ENCODE data around the gene NUTM2D.
"Not testable (repeated sequence)": the region's sequence is repeated elsewhere in the genome, so short reads cannot be mapped to it uniquely, and the experiment has no call there.

NUTM2D gene, protein sequence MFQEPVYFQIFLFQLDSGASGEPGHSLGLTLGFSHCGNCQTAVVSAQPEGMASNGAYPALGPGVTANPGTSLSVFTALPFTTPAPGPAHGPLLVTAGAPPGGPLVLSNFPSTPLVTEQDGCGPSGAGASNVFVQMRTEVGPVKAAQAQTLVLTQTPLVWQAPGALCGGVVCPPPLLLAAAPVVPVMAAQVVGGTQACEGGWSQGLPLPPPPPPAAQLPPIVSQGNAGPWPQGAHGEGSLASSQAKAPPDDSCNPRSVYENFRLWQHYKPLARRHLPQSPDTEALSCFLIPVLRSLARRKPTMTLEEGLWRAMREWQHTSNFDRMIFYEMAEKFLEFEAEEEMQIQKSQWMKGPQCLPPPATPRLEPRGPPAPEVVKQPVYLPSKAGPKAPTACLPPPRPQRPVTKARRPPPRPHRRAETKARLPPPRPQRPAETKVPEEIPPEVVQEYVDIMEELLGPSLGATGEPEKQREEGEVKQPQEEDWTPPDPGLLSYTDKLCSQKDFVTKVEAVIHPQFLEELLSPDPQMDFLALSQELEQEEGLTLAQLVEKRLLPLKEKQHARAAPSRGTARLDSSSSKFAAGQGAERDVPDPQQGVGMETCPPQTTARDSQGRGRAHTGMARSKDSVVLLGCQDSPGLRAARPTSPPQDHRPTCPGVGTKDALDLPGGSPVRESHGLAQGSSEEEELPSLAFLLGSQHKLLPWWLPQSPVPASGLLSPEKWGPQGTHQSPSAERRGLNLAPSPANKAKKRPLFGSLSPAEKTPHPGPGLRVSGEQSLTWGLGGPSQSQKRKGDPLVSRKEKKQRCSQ

DNA sequence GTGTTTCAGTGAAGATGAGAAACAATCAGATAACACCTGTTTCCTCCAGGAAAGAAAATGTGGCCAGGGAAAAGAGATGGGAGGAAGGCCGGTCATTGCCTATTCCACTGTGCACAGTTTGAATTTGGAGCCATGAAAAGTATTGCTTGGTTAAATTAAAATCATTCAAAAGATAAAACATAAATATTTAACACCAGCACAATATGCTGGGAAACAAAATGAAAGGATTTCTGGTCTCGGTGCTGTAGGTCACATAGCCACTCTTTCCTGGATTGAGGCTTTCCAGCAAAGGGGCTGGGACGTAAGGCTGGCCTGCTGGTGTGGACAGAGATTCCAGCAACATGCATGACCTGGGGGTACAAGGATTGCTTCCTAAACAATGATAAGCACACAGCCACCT, at the start of gene NUTM2D:
Gene NUTM2D, plus strand, starts transcription at position 301 of the 400 bp plus-strand sequence. CDS start 522 bp downstream, outside the sequence.
- DNase-seq: not testable (repeated sequence)

DNA sequence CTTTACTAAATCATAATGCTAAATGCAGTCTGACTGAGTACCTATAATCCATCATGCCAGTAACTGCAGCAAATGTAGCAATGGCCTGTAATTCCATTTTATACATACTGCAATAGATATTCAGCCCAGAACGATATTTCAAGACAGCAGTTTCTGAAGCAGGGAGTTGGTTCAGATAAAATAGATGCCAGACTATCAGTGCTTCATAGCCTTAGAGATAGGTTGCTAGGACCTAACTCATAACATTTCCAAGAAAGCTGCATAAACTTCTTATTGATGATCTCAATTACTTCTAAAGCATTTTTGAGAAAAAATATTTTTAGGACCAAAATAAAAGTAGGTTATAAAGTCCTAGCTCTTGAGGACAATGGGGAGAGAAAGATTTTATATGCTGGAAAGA, 48.8 kb upstream of the NUTM2D start:
- not testable (repeated sequence) for DNase-seq

- DNase-seq: not testable (repeated sequence)
Observed at GRCh38 chr10:87309657-87310056, 47.9 kb upstream of the NUTM2D start.

GRCh38 chr10:87311521-87311920, 46.0 kb upstream of the NUTM2D start:
- DNase-seq: not testable (repeated sequence)

DNA sequence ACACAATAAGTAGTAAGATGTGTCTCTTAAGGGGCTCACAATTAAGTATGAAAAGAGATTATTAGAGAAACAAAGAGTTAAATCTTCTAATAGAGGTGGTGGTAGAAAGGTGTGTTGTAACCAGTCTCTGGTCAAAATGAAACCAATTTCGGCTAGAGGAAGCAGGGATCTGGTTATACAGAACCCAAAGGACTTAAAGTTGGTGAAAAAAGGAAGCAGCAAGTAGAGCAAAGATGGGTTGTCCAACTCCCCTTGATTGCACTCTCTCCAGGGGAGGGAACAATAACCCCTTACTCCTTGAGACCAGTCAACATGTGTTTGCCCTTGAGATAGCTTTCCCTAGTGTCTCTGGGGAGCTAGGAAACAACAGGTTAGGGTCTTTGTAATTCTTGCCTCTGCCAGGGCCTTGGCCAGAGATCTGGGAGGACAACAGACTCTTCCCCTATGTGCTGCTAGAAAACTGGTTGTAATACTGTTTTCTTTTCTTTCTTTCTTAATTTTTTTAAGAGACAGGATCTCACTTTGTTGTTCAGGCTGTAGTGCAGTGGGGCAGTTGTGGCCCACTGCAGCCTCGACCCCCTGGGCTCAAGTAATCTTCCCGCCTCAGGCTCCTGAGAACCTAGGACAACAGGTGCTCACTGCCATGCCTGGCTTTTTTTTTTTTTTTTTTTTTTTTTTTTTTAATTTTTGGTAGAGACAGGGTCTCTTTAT, 43.7 kb upstream of the NUTM2D start:
- DNase-seq: not testable (repeated sequence)

- DNase-seq: not testable (repeated sequence)
Observed at GRCh38 chr10:87314360-87314973, 43.1 kb upstream of the NUTM2D start.

- not testable (repeated sequence) for DNase-seq
Observed at GRCh38 chr10:87321505-87321904, 36.0 kb upstream of the NUTM2D start.

- DNase-seq: not testable (repeated sequence)
Observed at GRCh38 chr10:87324559-87324958, 33.0 kb upstream of the NUTM2D start.

DNA sequence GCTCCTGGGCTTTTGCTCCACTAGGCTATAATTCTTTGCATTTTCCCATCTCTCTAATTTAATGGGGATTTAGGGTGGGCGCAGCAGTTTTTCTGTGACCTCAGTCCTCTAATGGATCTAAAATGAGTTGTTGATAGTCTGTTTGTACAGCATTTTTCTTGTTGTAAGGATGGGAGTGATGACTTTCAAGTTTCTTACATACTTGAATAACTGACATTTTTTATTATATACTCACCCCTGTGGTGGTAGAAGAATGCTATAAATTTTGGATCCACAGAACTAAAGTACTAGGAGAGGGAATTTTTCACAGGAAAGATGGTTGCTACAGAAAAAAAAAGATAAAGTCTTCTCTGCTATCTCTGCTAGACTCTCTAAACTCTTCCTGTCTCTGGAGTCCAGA, 29.6 kb upstream of the NUTM2D start:
- not testable (repeated sequence) for DNase-seq

GRCh38 chr10:87329131-87329530, 28.4 kb upstream of the NUTM2D start:
- DNase-seq: not testable (repeated sequence)

DNA sequence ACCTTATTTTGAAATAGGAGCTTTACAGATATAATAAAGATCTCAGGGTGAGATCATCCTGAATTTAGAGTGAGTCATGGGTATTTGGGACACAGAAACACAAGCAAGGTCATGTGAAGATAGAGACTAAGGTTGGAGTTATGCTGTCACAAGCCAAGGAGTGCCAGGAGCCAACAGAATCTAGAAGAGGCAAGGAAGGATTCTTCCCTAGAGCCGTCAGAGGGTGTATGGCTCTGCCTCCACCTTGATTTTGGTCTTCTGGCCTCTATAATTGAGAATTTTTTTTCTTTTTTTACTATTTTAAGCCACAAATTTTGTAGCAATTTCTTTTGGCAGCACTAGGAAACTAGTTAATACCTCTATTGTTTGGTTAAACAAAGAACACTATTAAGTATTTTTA, 24.9 kb upstream of the NUTM2D start:
- not testable (repeated sequence) for DNase-seq

GRCh38 chr10:87340411-87340810, 17.1 kb upstream of the NUTM2D start:
- DNase-seq: not testable (repeated sequence)

DNA sequence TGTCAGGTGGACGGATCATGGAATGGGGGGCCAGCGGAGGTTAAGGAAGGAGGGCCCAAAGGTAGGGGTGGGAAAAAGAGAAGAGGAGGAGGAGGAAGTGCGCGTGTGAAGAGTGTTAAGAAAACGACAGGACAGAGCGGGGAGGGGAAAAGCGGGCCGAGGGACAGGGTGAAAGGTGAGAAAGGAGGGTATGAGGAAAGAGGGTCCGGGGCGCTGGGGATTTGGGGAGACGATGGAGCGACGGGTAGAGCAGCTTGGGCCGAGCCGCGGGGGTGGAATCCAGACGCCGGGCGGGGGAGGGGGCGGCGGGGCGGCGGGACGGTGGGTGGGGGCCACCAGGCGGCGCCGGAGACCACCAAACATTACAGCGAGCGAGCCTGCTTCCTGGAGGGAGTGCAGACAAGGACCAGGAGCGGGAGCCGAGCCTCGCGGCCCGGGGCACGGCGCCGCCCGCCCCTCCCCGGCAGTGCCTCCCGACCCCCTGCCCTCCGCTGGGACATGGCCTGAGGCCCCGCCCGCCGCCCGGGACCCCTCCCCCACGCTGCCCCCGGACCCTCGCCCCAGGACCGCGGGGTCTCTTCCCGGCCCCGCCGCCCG, 15.9 kb upstream of the NUTM2D start:
- DNase-seq: not testable (repeated sequence)

- peak; percentile 31 for DNase-seq
Observed at GRCh38 chr10:87342249-87342710, 15.3 kb upstream of the NUTM2D start.

GRCh38 chr10:87342711-87343258, 14.8 kb upstream of the NUTM2D start:
- DNase-seq: not testable (repeated sequence)

GRCh38 chr10:87345743-87346142, 11.8 kb upstream of the NUTM2D start:
- DNase-seq: not testable (repeated sequence)

DNA sequence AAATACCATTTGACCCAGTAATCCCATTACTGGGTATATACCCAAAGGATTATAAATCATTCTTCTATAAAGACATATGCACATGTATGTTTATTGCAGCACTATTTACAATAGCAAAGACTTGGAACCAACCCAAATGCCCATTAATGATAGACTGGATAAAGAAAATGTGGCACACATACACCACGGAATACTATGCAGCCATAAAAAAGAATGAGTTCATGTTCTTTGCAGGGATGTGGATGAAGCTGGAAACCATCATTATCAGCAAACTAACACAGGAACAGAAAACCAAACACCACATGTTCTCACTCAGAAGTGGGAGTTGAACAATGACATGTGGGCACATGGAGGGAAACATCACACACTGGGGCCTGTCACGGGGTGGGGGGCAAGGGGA, 7.4 kb upstream of the NUTM2D start:
- not testable (repeated sequence) for DNase-seq

GRCh38 chr10:87352825-87353224, 4.7 kb upstream of the NUTM2D start:
- not testable (repeated sequence) for DNase-seq

DNA sequence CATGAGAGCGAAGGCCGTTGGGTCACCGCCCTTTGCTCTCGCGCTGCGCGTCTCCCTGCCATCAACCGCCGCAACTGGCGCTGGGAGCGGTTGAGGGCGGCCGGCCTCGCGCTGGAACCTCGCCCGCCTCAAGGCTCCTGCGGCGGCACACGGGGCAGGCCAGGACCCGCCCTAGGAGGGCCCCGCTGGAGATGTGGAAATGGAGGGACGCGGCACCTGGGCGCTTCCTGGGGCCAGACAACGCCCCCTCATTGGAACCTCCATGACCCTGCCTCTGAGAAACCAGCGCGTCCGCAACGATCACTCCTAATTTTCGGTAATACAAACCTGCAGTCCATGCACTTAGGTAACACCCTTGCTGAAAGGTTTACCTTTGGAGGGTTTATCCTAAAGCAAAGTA, 2.4 kb upstream of the NUTM2D start:
- not testable (repeated sequence) for DNase-seq

- DNase-seq: not testable (repeated sequence)
Observed at GRCh38 chr10:87358159-87358558, 615 bp downstream of the NUTM2D start.

DNA sequence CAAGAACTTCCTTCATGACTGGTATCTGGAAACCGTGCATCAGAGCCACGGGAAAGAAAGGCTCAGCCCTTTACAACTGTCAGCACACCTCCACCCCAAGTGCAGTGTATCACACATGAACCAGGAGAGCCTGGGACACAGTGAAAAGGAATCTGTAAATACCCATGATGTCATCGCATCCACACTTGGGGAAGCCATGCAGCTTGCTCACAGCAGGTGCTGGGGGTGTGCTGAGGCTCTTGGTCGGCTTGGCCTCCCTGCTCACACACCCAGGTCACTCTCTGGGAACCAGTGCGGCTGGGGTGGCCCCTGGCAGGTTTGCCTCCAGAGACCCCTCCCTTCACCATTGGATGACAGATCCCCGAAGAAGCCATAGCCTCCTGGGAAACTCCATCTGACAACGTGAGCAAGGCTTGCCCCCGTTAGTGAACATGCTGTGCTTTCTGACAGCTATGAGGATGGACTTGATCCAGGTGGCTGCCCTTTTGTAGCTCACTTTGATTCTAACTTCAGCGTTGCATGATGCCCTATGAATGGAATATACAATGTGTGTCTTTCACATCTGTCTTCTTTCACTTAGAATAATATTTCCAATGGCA, 12.1 kb downstream of the NUTM2D start:
- DNase-seq: not testable (repeated sequence)
